GM18498 (cell line): ENCODE data around the gene FAM131B.
A peak's percentile ranks its signal among the peaks of the same experiment; 100 is the strongest.

Source experiments
- ATAC-seq: cut with Tn5 transposase; IDR thresholded peaks from one replicate; pipeline ENCODE4 v1.9.1; 2021; ENCODE audit warnings: mild to moderate bottlenecking, moderate library complexity; ENCODE audit not compliant: unreplicated experiment

Gene FAM131B

GRCh38 chr7:143383642-143383957, 21.1 kb upstream of the FAM131B start:
- no peak for ATAC-seq

- no peak for ATAC-seq
Measured at GRCh38 chr7:143382791-143383641, 20.5 kb upstream of the FAM131B start.

GRCh38 chr7:143382126-143382790, 19.7 kb upstream of the FAM131B start:
- ATAC-seq: no peak

- peak; percentile 24 for ATAC-seq
Measured at GRCh38 chr7:143381427-143382125, 19.1 kb upstream of the FAM131B start.

GRCh38 chr7:143380646-143381426, 18.3 kb upstream of the FAM131B start, which contains the start of gene ZYX:
TSS of gene ZYX (plus strand) at chr7:143381345. CDS start at chr7:143381572, 227 bp downstream.
- peak; percentile 84 for ATAC-seq

- ATAC-seq: peak; percentile 51
Measured at GRCh38 chr7:143380260-143380645, 17.7 kb upstream of the FAM131B start.

GRCh38 chr7:143379611-143380259, 17.2 kb upstream of the FAM131B start:
- ATAC-seq: peak; percentile 1

GRCh38 chr7:143376396-143376795, 13.9 kb upstream of the FAM131B start:
- no peak for ATAC-seq

- no peak for ATAC-seq
Measured at GRCh38 chr7:143375298-143376034, 13.0 kb upstream of the FAM131B start.

GRCh38 chr7:143374561-143374960, 12.0 kb upstream of the FAM131B start:
- no peak for ATAC-seq

GRCh38 chr7:143373255-143373794, 10.8 kb upstream of the FAM131B start:
- no peak for ATAC-seq

- no peak for ATAC-seq
Measured at GRCh38 chr7:143372070-143372469, 9.6 kb upstream of the FAM131B start.

GRCh38 chr7:143369678-143370651, 7.5 kb upstream of the FAM131B start:
- no peak for ATAC-seq

- no peak for ATAC-seq
Measured at GRCh38 chr7:143368387-143368786, 5.9 kb upstream of the FAM131B start.

- ATAC-seq: no peak
Measured at GRCh38 chr7:143367972-143368371, 5.5 kb upstream of the FAM131B start.

GRCh38 chr7:143363016-143363937, 764 bp upstream of the FAM131B start:
- ATAC-seq: no peak

GRCh38 chr7:143361552-143362130, 872 bp downstream of the FAM131B start:
- no peak for ATAC-seq
